Liver (tissue), 9 donors: Measurements from ENCODE around the gene DOCK9. TPM values are rescaled to one million over a fixed set of nuclear protein-coding genes. Genes with fewer than 3 reads are reported as not detected.

Source experiments
- DNase-seq: peaks from one replicate; pipeline ENCODE4 v3.0.0-alpha.2; 2017; ENCODE audit warnings: low spot score
- H3K27ac ChIP-seq, 2 donors: one replicate each; pipeline ENCODE4 v1.7.0; 2013; ENCODE audit warnings: inconsistent platforms in 2 of 2, low read length in 2 of 2, control low read depth in 1 of 2, low read depth in 1 of 2, mild to moderate bottlenecking in 1 of 2
- H3K27me3 ChIP-seq, 4 donors: one replicate each; pipeline versions ENCODE4 v1.6.1 to v1.7.0; 2013; ENCODE audit warnings: low read length in 3 of 4, inconsistent platforms in 1 of 4, mild to moderate bottlenecking in 1 of 4, moderate library complexity in 1 of 4; ENCODE audit not compliant: control insufficient read depth in 4 of 4, insufficient read depth in 4 of 4
- H3K36me3 ChIP-seq, 4 donors: one replicate each; pipeline versions ENCODE4 v1.6.1 to v1.7.0; 2013; ENCODE audit warnings: low read length in 3 of 4, mild to moderate bottlenecking in 3 of 4, low read depth in 1 of 4, moderate library complexity in 1 of 4; ENCODE audit not compliant: control insufficient read depth in 4 of 4, insufficient read depth in 3 of 4
- H3K4me1 ChIP-seq, 4 donors: one replicate each; pipeline versions ENCODE4 v1.6.1 to v1.7.0; 2013; ENCODE audit warnings: low read length in 3 of 4, mild to moderate bottlenecking in 3 of 4, moderate library complexity in 1 of 4; ENCODE audit not compliant: control insufficient read depth in 4 of 4, insufficient read depth in 4 of 4
- H3K4me3 ChIP-seq, 3 donors: one replicate each; pipeline versions ENCODE4 v1.6.1 to v1.7.0; 2013; ENCODE audit warnings: low read length in 3 of 3, control low read depth in 1 of 3, low read depth in 1 of 3, mild to moderate bottlenecking in 1 of 3
- H3K9ac ChIP-seq, 2 donors: one replicate each; pipeline ENCODE4 v1.7.0; 2013; ENCODE audit warnings: low read length in 2 of 2, mild to moderate bottlenecking in 2 of 2, moderate library complexity in 2 of 2, control low read depth in 1 of 2, low read depth in 1 of 2
- H3K9me3 ChIP-seq, 4 donors: one replicate each; pipeline versions ENCODE4 v1.6.1 to v1.7.0; 2013; ENCODE audit warnings: low read length in 3 of 4; ENCODE audit not compliant: control insufficient read depth in 4 of 4
- EGR1 ChIP-seq, 2 donors: IDR thresholded peaks; 2 replicates each; pipeline ENCODE4 v1.6.1; 2016 to 2018; ENCODE audit warnings: antibody characterized with exemption in 2 of 2, low read depth in 2 of 2
- FOXA1 ChIP-seq: IDR thresholded peaks from 2 replicates; pipeline ENCODE4 v1.6.1; 2016; ENCODE audit warnings: antibody characterized with exemption
- FOXA2 ChIP-seq: IDR thresholded peaks from 2 replicates; pipeline ENCODE4 v1.6.1; 2016; ENCODE audit warnings: antibody characterized with exemption
- GABPA ChIP-seq, 2 donors: IDR thresholded peaks in 1 of 2; conservative IDR thresholded peaks in 1 of 2; 2 replicates each; pipeline ENCODE4 v1.6.1; 2016; ENCODE audit warnings: antibody characterized with exemption in 2 of 2, mild to moderate bottlenecking in 1 of 2, moderate library complexity in 1 of 2
- HNF4A ChIP-seq, 2 donors: conservative IDR thresholded peaks; 2 replicates each; pipeline ENCODE4 v1.6.1; 2016; ENCODE audit warnings: antibody characterized with exemption in 2 of 2, mild to moderate bottlenecking in 2 of 2
- HNF4G ChIP-seq: IDR thresholded peaks from 2 replicates; pipeline ENCODE4 v1.6.1; 2016; ENCODE audit warnings: antibody characterized with exemption
- JUND ChIP-seq, 2 donors: IDR thresholded peaks; 2 replicates each; pipeline ENCODE4 v1.6.1; 2016; ENCODE audit warnings: antibody characterized with exemption in 2 of 2
- NR2F2 ChIP-seq: IDR thresholded peaks from 2 replicates; pipeline ENCODE4 v1.6.1; 2016; ENCODE audit warnings: antibody characterized with exemption
- RAD21 ChIP-seq, 2 donors: IDR thresholded peaks; 2 replicates each; pipeline ENCODE4 v1.6.1; 2016; ENCODE audit warnings: antibody characterized with exemption in 2 of 2, mild to moderate bottlenecking in 2 of 2
- RXRA ChIP-seq, 2 donors: IDR thresholded peaks; 2 replicates each; pipeline ENCODE4 v1.6.1; 2017 to 2018; ENCODE audit warnings: antibody characterized with exemption in 2 of 2, mild to moderate bottlenecking in 1 of 2
- SP1 ChIP-seq: IDR thresholded peaks from 2 replicates; pipeline ENCODE4 v1.6.1; 2018; ENCODE audit warnings: antibody characterized with exemption, mild to moderate bottlenecking
- TAF1 ChIP-seq: conservative IDR thresholded peaks from 2 replicates; pipeline ENCODE4 v1.6.1; 2016; ENCODE audit warnings: antibody characterized with exemption, mild to moderate bottlenecking
- YY1 ChIP-seq: IDR thresholded peaks from 2 replicates; pipeline ENCODE4 v1.6.1; 2016; ENCODE audit warnings: antibody characterized with exemption, mild to moderate bottlenecking
- WGBS: extraction: QIAGEN DNeasy Blood & Tissue Kit; methylation state at CpG from one replicate; pipeline ENCODE4 v1.1.7; 2013; 5-methylcytosine and 5-hydroxymethylcytosine counted together
- polyA plus RNA-seq, 2 donors: library from polyadenylated mRNA; stranded (reverse) in 1 of 2; unstranded in 1 of 2; fragments of 200-250 nt in 1 of 2; fragments of >200 nt in 1 of 2; fragmentation: Nextera tagmentation in 1 of 2; extraction: Ambion mirVana in 1 of 2; gene quantifications; one replicate each; pipeline versions ENCODE4 v1.2.1 to v1.2.3, GENCODE V29; 2013 to 2015
- total RNA-seq, 2 donors: library from RNA; depleted of rRNA; stranded (reverse); fragments of >200 nt; gene quantifications; one replicate each; pipeline ENCODE4 v1.2.3, GENCODE V29; 2014
- TF ChIP-seq, protein P1 (sequence below): IDR thresholded peaks from 2 replicates; pipeline ENCODE4 v1.6.1; 2016; ENCODE audit warnings: antibody characterized with exemption
- TF ChIP-seq, protein P2 (sequence below): IDR thresholded peaks from 2 replicates; pipeline ENCODE4 v1.6.1; 2016; ENCODE audit warnings: antibody characterized with exemption, mild to moderate bottlenecking
- TF ChIP-seq, protein P3 (sequence below): IDR thresholded peaks from 2 replicates; pipeline ENCODE4 v1.6.1; 2016; ENCODE audit warnings: antibody characterized with exemption
- TF ChIP-seq, protein P4 (sequence below): IDR thresholded peaks from 2 replicates; pipeline ENCODE4 v1.6.1; 2016; ENCODE audit warnings: antibody characterized with exemption
- TF ChIP-seq, protein P5 (sequence below): fragments of 150-350 bp; IDR thresholded peaks from 2 replicates; pipeline ENCODE4 v1.5.1; 2017; ENCODE audit warnings: improper control_type of control experiment, low read depth, low read length; ENCODE audit not compliant: missing input control
- donor health status: healthy.
- donor health status: healthy.
- donor health status: healthy.
- donor health status: healthy.
- donor health status: healthy.

The DOCK9 gene
- total and polyA plus RNA-seq, 4 donors = 5.4 to 31.3 (median 10.6) TPM

DNA sequence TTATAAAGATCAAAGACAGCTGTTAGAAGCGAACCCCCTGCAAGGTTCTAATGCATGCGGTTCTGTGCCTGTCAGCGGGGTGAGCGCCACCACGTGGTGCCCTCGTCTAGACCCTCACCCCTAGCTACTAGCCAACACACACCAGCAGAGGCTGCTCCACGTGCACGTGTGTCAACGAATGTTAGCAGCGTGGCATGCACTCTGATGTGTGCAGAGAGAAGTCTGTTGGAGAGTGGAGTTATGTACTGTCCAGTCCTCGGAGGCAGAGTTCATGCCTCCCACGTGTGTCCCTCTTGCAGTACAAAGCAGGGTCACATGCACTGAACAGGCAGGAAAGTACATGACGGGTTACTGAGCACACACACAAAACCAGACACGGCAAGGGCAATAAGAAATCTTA, 150.4 kb downstream of the DOCK9 start:
- no peak for DNase-seq
- Histone ChIP-seq H3K4me3 (no peak overlapping the region), H3K4me1 (peaks cover 15 to 61% (median 37%) of the 10 kb centered on the region in 4 donors), H3K27ac (peak overlapping the region; percentile 92 to 93), H3K36me3 (no peaks in the 10 kb centered on the region), H3K27me3 (no peaks in the 10 kb centered on the region), H3K9me3 (no peaks in the 10 kb centered on the region), H3K9ac (no peak overlapping the region)
- TF ChIP-seq, protein P1, sequence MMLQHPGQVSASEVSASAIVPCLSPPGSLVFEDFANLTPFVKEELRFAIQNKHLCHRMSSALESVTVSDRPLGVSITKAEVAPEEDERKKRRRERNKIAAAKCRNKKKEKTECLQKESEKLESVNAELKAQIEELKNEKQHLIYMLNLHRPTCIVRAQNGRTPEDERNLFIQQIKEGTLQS = no peak
- TF ChIP-seq YY1 (no peak), SP1 (peak; percentile 91), JUND (IDR thresholded peaks at IDR 0.05) (peak; percentile 31 to 37), HNF4A (conservative IDR thresholded peaks at IDR 0.05) (peak; percentile 81 to 87), EGR1 (IDR thresholded peaks at IDR 0.05; ENCODE audit: low read depth in 2 of 2) (no peak), RAD21 (IDR thresholded peaks at IDR 0.05) (peak; percentile 23 to 55), FOXA2 (peak; percentile 57), RXRA (IDR thresholded peaks at IDR 0.05) (peak; percentile 86 to 91), NR2F2 (no peak), FOXA1 (peak; percentile 60)
- TF ChIP-seq, protein P2, sequence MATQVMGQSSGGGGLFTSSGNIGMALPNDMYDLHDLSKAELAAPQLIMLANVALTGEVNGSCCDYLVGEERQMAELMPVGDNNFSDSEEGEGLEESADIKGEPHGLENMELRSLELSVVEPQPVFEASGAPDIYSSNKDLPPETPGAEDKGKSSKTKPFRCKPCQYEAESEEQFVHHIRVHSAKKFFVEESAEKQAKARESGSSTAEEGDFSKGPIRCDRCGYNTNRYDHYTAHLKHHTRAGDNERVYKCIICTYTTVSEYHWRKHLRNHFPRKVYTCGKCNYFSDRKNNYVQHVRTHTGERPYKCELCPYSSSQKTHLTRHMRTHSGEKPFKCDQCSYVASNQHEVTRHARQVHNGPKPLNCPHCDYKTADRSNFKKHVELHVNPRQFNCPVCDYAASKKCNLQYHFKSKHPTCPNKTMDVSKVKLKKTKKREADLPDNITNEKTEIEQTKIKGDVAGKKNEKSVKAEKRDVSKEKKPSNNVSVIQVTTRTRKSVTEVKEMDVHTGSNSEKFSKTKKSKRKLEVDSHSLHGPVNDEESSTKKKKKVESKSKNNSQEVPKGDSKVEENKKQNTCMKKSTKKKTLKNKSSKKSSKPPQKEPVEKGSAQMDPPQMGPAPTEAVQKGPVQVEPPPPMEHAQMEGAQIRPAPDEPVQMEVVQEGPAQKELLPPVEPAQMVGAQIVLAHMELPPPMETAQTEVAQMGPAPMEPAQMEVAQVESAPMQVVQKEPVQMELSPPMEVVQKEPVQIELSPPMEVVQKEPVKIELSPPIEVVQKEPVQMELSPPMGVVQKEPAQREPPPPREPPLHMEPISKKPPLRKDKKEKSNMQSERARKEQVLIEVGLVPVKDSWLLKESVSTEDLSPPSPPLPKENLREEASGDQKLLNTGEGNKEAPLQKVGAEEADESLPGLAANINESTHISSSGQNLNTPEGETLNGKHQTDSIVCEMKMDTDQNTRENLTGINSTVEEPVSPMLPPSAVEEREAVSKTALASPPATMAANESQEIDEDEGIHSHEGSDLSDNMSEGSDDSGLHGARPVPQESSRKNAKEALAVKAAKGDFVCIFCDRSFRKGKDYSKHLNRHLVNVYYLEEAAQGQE = peak; percentile 42
- TF ChIP-seq, protein P3, sequence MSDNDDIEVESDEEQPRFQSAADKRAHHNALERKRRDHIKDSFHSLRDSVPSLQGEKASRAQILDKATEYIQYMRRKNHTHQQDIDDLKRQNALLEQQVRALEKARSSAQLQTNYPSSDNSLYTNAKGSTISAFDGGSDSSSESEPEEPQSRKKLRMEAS = peak; percentile 70
- TF ChIP-seq, protein P4, sequence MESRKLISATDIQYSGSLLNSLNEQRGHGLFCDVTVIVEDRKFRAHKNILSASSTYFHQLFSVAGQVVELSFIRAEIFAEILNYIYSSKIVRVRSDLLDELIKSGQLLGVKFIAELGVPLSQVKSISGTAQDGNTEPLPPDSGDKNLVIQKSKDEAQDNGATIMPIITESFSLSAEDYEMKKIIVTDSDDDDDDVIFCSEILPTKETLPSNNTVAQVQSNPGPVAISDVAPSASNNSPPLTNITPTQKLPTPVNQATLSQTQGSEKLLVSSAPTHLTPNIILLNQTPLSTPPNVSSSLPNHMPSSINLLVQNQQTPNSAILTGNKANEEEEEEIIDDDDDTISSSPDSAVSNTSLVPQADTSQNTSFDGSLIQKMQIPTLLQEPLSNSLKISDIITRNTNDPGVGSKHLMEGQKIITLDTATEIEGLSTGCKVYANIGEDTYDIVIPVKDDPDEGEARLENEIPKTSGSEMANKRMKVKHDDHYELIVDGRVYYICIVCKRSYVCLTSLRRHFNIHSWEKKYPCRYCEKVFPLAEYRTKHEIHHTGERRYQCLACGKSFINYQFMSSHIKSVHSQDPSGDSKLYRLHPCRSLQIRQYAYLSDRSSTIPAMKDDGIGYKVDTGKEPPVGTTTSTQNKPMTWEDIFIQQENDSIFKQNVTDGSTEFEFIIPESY = peak; percentile 53
- WGBS = 44% methylated on average over 14 of the region's 14 CpGs

DNA sequence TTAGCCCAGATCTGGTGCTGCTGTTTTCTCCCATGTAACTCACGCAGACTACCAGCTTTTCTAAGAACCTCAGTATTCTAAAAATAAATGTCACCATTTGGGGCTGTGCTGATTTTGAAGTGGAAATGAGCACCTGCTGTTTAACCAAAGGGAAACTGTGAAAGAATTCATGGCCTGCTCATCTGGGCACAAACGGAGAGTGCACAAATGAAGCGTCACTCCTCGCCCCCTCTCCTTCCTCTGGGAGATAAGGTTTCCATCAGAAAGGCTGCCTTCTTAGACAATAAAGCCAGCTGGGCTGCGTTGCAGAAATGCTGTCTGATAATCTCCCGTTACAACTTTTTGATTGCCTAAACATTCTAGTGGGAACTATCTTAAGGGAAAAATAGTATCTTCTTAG, 151.7 kb downstream of the DOCK9 start:
- WGBS = 74% methylated on average over 6 of the region's 6 CpGs

More for the DNA sequence above, 151.7 kb downstream of the DOCK9 start:
- DNase-seq = no peak
- H3K27me3 ChIP-seq = no peaks in the 10 kb centered on the region
- H3K4me1 ChIP-seq = peaks cover 20 to 74% (median 46%) of the 10 kb centered on the region in 4 donors
- TF ChIP-seq TAF1 (no peak), NR2F2 (no peak), RAD21 (IDR thresholded peaks at IDR 0.05) (no peak), HNF4G (no peak), FOXA1 (no peak), JUND (IDR thresholded peaks at IDR 0.05) (no peak), FOXA2 (no peak), SP1 (no peak), GABPA (IDR thresholded peaks at IDR 0.05 in 1 of 2, conservative IDR thresholded peaks at IDR 0.05 in 1 of 2) (no peak), EGR1 (IDR thresholded peaks at IDR 0.05; ENCODE audit: low read depth in 2 of 2) (no peak), HNF4A (conservative IDR thresholded peaks at IDR 0.05) (no peak), RXRA (IDR thresholded peaks at IDR 0.05) (no peak)
- TF ChIP-seq, protein P4 = no peak
- TF ChIP-seq, protein P5, sequence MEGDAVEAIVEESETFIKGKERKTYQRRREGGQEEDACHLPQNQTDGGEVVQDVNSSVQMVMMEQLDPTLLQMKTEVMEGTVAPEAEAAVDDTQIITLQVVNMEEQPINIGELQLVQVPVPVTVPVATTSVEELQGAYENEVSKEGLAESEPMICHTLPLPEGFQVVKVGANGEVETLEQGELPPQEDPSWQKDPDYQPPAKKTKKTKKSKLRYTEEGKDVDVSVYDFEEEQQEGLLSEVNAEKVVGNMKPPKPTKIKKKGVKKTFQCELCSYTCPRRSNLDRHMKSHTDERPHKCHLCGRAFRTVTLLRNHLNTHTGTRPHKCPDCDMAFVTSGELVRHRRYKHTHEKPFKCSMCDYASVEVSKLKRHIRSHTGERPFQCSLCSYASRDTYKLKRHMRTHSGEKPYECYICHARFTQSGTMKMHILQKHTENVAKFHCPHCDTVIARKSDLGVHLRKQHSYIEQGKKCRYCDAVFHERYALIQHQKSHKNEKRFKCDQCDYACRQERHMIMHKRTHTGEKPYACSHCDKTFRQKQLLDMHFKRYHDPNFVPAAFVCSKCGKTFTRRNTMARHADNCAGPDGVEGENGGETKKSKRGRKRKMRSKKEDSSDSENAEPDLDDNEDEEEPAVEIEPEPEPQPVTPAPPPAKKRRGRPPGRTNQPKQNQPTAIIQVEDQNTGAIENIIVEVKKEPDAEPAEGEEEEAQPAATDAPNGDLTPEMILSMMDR = no peak
- TF ChIP-seq, protein P1 = no peak
- TF ChIP-seq, protein P3 = no peak
- no peak overlapping the region for H3K9ac ChIP-seq
- peak overlapping the region in 1 of 2 donors; percentile 39 for H3K27ac ChIP-seq
- no peak overlapping the region for H3K4me3 ChIP-seq
- no peaks in the 10 kb centered on the region for H3K36me3 ChIP-seq
- H3K9me3 ChIP-seq = no peaks in the 10 kb centered on the region
